Vagina (tissue), 2 donors: Measurements from ENCODE around the gene GPR31.

ENCODE experiments used
- CTCF ChIP-seq, 3 experiments: fragments of 450-650 bp in 2 of 3; fragments of 200-600 bp in 1 of 3; sonication (generic) in 1 of 3; IDR thresholded peaks; one replicate each; pipeline ENCODE4 v1.5.1; 2017 to 2019; ENCODE audit warnings: antibody characterized with exemption in 3 of 3, mild to moderate bottlenecking in 2 of 3, moderate library complexity in 2 of 3
- POLR2A ChIP-seq, 2 donors: fragments of 450-650 bp; IDR thresholded peaks; one replicate each; pipeline ENCODE4 v1.6.1; 2017; ENCODE audit warnings: antibody characterized with exemption in 2 of 2, mild to moderate bottlenecking in 2 of 2, moderate library complexity in 2 of 2
- POLR2AphosphoS5 ChIP-seq, 2 donors: sonication (generic); formaldehyde crosslinking; IDR thresholded peaks; one replicate each; pipeline ENCODE4 v1.9.0; 2017; ENCODE audit warnings: antibody characterized with exemption in 2 of 2, mild to moderate bottlenecking in 2 of 2, low read depth in 1 of 2; ENCODE audit not compliant: insufficient read depth in 1 of 2

GRCh38 chr6:167113935-167114910 is 43.6 kb downstream of the GPR31 start:
- TF ChIP-seq POLR2AphosphoS5 (IDR thresholded peaks at IDR 0.05; ENCODE audit: insufficient read depth in 1 of 2, low read depth in 1 of 2) (no peak), CTCF (IDR thresholded peaks at IDR 0.05) (no peak), POLR2A (IDR thresholded peaks at IDR 0.05) (no peak)
